GM13977 (cell line): ENCODE data around the gene TRIO.

ENCODE experiments used
- DNase-seq: peaks from one replicate; pipeline ENCODE4 v3.0.0; 2012; ENCODE audit warnings: low spot score
- CTCF ChIP-seq: IDR thresholded peaks from 2 replicates; pipeline ENCODE4 v1.5.1; 2012; ENCODE audit warnings: mild to moderate bottlenecking, control low read depth; ENCODE audit not compliant: insufficient read depth; ENCODE audit errors: extremely low read depth, missing control alignments
- in situ Hi-C: fragments of 300-500 bp; cut with MboI; formaldehyde crosslinking; loops from one replicate; pipeline ENCODE4 v1.12.0; 2022; ENCODE audit warnings: low sequenced_read_pairs, low pct_unique_long_range_greater_than_20kb, mixed read lengths, inconsistent platforms; ENCODE audit not compliant: unreplicated experiment

TRIO gene

DNA sequence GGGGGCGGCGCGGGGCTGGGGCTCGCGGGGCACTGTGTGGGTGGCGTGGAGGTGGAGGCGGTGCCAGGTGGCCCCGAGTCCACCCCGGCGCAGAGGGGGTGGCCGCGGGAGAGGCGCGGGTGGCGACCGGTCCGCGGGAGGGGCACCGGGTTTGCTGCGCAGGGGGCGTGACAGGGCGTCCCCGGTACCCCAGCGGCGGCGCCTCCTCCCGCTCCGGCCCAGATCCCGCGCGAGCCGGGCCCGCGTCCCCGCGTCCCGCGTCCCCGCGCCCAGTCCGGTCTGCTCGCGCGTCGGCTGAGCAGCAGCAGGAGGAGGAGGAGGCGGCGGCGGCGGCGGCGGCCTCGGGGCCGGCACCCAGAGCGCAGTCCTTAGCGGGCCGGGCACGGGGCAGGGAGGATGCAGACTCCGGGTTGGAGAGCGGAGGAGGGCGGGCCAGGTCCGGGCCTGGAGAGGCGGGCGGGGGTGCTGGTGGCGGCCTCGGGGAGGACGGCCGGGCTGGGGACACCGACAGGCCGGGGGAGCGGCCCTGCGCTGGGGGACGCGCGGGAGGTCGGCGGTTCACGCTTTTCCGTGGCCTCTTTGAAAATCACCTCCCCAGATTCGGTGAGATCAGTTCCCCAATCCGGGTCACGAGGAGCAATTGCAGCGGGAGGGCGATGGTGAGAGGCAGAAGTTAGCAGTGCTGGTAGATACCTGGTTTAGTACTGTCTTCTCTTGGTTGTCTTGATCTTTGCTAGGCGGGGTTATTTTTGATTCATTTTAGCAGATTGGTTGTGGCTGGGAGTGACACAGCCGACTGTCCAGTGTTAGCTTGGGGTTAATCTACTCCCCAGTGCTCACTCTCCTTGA is 1.7 kb downstream of the TRIO start:
- in situ Hi-C loops: no loop called here
- no peak for TF ChIP-seq CTCF

GRCh38 chr5:14145435-14146334 is 2.5 kb downstream of the TRIO start:
- in situ Hi-C loops: no loop called here
- no peak for TF ChIP-seq CTCF
- DNase-seq: no peak

More for the DNA sequence above, 1.7 kb downstream of the TRIO start:
- DNase-seq: peak; percentile 87

DNA sequence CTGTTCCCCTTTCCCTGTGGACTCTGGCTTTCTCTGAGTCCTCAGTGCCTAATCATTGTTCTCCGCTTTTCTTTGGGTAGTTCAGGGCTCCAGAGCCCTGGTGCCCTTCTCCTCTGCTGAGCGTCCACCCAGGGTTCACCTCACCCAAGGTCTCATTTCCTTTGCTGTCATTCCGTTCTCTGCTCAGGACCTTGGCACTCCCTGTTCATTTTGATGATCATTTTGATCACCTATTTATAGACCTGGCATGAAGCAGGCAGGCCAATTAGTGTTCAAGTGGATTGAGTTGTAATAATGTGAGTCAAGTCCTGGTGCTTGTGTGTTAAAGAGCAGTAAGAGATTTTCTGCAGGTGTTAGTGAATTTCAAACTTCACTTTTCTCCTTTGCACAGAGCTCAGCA is 3.6 kb downstream of the TRIO start:
- TF ChIP-seq CTCF: no peak
- in situ Hi-C loops: no loop called here
- no peak for DNase-seq

DNA sequence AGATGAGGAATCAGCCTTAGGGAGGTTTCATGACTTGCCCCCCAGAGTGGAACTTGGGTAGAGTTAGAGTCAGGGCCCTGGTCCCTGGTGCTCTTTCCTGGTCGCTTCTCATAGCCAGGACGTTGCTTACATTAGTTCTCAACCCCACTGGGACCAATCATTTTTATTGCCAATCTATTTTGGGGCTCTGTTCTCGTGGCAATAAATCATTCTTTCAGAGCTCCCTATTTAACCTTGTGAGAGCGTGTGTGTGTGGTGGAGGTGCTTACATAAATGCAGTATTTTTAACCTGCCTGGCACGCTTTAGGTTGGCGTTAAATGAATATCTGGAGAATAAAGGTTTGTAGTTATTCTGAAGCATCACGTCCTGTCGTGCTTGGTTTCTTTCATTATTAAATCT is 4.1 kb downstream of the TRIO start:
- no peak for TF ChIP-seq CTCF
- DNase-seq: no peak
- in situ Hi-C loops: no loop called here

DNA sequence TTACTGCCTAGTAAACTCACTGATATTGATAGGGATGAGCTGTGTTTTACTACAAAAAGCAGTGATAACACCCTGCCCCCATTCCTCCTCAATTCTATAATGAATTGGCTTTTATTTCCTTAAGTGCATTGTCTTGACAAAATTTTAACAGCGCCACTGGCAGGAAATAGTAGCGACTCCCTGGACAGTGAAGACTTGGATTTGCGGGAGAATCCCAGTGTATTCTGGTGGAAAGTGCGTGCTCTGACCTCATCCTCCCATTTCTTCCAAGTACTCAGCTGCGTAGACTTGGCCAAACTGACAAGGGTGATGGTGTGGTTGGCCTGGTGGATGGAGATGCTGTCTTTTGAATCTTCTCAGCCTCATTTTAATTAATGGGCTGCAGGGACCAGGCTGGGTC is 5.3 kb downstream of the TRIO start:
- in situ Hi-C loops: no loop called here
- no peak for DNase-seq
- TF ChIP-seq CTCF: no peak

GRCh38 chr5:14148890-14149671 is 5.9 kb downstream of the TRIO start:
- no peak for DNase-seq
- in situ Hi-C loops: no loop called here

More at GRCh38 chr5:14148890-14149671, 5.9 kb downstream of the TRIO start:
- no peak for TF ChIP-seq CTCF
